Sigmoid colon (tissue), 7 donors: ENCODE results near the gene SH2D2A. TPM values are rescaled to one million over a fixed set of nuclear protein-coding genes. Genes with fewer than 3 reads are reported as not detected.

ENCODE experiments used
- DNase-seq: peaks from one replicate; pipeline ENCODE4 v3.0.0-alpha.2; 2019
- H3K27ac ChIP-seq, 4 donors: fragments of 200-600 bp; sonication (generic); one replicate each; pipeline ENCODE4 v1.5.1; 2016 to 2019; ENCODE audit warnings: mild to moderate bottlenecking in 1 of 4
- H3K27me3 ChIP-seq, 3 donors: fragments of 200-600 bp; sonication (generic); one replicate each; pipeline ENCODE4 v1.5.1; 2019; ENCODE audit warnings: mild to moderate bottlenecking in 1 of 3
- H3K36me3 ChIP-seq, 4 donors: fragments of 200-600 bp; sonication (generic); one replicate each; pipeline ENCODE4 v1.5.1; 2016 to 2019
- H3K4me1 ChIP-seq, 4 donors: fragments of 200-600 bp; sonication (generic); one replicate each; pipeline ENCODE4 v1.5.1; 2017 to 2019
- H3K4me3 ChIP-seq, 4 donors: fragments of 200-600 bp; sonication (generic); one replicate each; pipeline ENCODE4 v1.5.1; 2017 to 2019; ENCODE audit warnings: mild to moderate bottlenecking in 2 of 4, moderate library complexity in 1 of 4
- H3K9me3 ChIP-seq, 4 donors: fragments of 200-600 bp in 3 of 4; sonication (generic) in 3 of 4; one replicate each; pipeline versions ENCODE4 v1.5.1 to v1.6.1; 2013 to 2019
- CTCF ChIP-seq, 4 experiments: fragments of 450-650 bp in 3 of 4; fragments of 200-600 bp in 1 of 4; IDR thresholded peaks; one replicate each; pipeline ENCODE4 v1.5.1; 2016 to 2019; ENCODE audit warnings: antibody characterized with exemption in 4 of 4, mild to moderate bottlenecking in 3 of 4, moderate library complexity in 2 of 4
- EP300 ChIP-seq, 4 donors: sonication (generic); formaldehyde crosslinking; IDR thresholded peaks; one replicate each; pipeline ENCODE4 v1.6.1; 2017; ENCODE audit warnings: antibody characterized with exemption in 4 of 4
- POLR2A ChIP-seq, 2 donors: fragments of 450-650 bp; IDR thresholded peaks; one replicate each; pipeline ENCODE4 v1.6.1; 2016; ENCODE audit warnings: antibody characterized with exemption in 2 of 2, mild to moderate bottlenecking in 2 of 2, moderate library complexity in 2 of 2
- POLR2AphosphoS5 ChIP-seq, 4 donors: sonication (generic); formaldehyde crosslinking; IDR thresholded peaks; one replicate each; pipeline ENCODE4 v1.6.1; 2017; ENCODE audit warnings: antibody characterized with exemption in 4 of 4
- WGBS, 2 donors: extraction: QIAGEN DNeasy Blood & Tissue Kit; methylation state at CpG; one replicate each; pipeline ENCODE4 v1.1.7; 2013; 5-methylcytosine and 5-hydroxymethylcytosine counted together
- intact Hi-C: fragments of 100-400 bp; cut with DNase I; formaldehyde crosslinking; loops from one replicate; pipeline ENCODE4 v1.15.1; 2023
- polyA plus RNA-seq, 3 donors: library from polyadenylated mRNA; stranded (reverse); fragments of 200-250 nt; gene quantifications; one replicate each; pipeline ENCODE4 v1.2.3, GENCODE V29; 2013
- total RNA-seq, 4 donors: library from RNA; depleted of rRNA; stranded (reverse); fragments of >200 nt; gene quantifications; one replicate each; pipeline ENCODE4 v1.1.0, GENCODE V29; 2016
- donor health status: healthy with polysubstance abuse.
- donor health status: Bipolar disorder and iron deficiency.
- donor health status: healthy.

The SH2D2A gene
- total and polyA plus RNA-seq, 7 donors, result 0.69 to 8.2 (median 3.3) TPM

GRCh38 chr1:156828400-156829124 is 11.9 kb upstream of the SH2D2A start:
- TF ChIP-seq POLR2AphosphoS5 (IDR thresholded peaks at IDR 0.05) (no peak), POLR2A (IDR thresholded peaks at IDR 0.05) (no peak), EP300 (IDR thresholded peaks at IDR 0.05) (no peak), CTCF (IDR thresholded peaks at IDR 0.05) (no peak)
- no peak for DNase-seq

GRCh38 chr1:156826630-156827029 is 10.0 kb upstream of the SH2D2A start:
- TF ChIP-seq POLR2A (IDR thresholded peaks at IDR 0.05) (no peak), CTCF (IDR thresholded peaks at IDR 0.05) (no peak), EP300 (IDR thresholded peaks at IDR 0.05) (no peak), POLR2AphosphoS5 (IDR thresholded peaks at IDR 0.05) (no peak)
- 39 to 68% methylated on average over 1 of the region's 1 CpG for WGBS, 2 donors
- intact Hi-C loops, result no loop called here

More at GRCh38 chr1:156828400-156829124, 11.9 kb upstream of the SH2D2A start:
- Histone ChIP-seq H3K36me3 (no peaks in the 10 kb centered on the region), H3K27ac (no peak overlapping the region), H3K9me3 (no peaks in the 10 kb centered on the region), H3K27me3 (no peaks in the 10 kb centered on the region), H3K4me1 (no peaks in the 10 kb centered on the region), H3K4me3 (no peak overlapping the region)
- 72 to 75% methylated on average over 18 of the region's 18 CpGs for WGBS, 2 donors
- intact Hi-C loops, result no loop called here

GRCh38 chr1:156823210-156823790 is 6.7 kb upstream of the SH2D2A start:
- no peak overlapping the region for H3K4me3 ChIP-seq
- H3K4me1 ChIP-seq, result no peaks in the 10 kb centered on the region
- intact Hi-C loops, result no loop called here
- H3K36me3 ChIP-seq, result no peaks in the 10 kb centered on the region
- no peak overlapping the region for H3K27ac ChIP-seq
- no peak for DNase-seq
- no peak for TF ChIP-seq POLR2A (IDR thresholded peaks at IDR 0.05)
- TF ChIP-seq POLR2AphosphoS5 (IDR thresholded peaks at IDR 0.05), result no peak
- no peak for TF ChIP-seq EP300 (IDR thresholded peaks at IDR 0.05)
- no peak for TF ChIP-seq CTCF (IDR thresholded peaks at IDR 0.05)
- H3K9me3 ChIP-seq, result no peaks in the 10 kb centered on the region
- 88 to 91% methylated on average over 5 of the region's 5 CpGs for WGBS, 2 donors
- H3K27me3 ChIP-seq, result no peaks in the 10 kb centered on the region

More at GRCh38 chr1:156826630-156827029, 10.0 kb upstream of the SH2D2A start:
- no peak overlapping the region for H3K27ac ChIP-seq
- H3K27me3 ChIP-seq, result no peaks in the 10 kb centered on the region
- no peak overlapping the region for H3K4me3 ChIP-seq
- H3K36me3 ChIP-seq, result no peaks in the 10 kb centered on the region
- no peaks in the 10 kb centered on the region for H3K4me1 ChIP-seq
- no peaks in the 10 kb centered on the region for H3K9me3 ChIP-seq
- no peak for DNase-seq

DNA sequence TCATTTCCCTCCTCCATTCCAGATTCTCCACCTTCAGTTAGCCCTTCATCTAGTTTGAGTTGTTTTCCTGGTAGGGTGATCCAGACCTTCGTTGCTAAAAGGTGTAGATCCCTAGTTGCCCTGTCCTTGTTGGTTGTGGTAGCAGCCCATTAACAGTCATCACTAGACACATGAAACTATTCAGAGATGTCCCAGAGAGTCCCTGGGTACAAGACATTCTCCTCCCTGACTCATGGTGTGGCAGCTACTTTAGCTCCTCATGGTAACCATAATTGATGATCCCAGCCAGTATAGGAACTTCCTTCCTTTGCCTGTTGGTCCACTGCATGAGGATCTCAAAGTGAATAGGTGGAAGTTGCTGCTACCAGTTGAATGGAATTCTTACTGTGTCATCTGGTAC is 6.0 kb upstream of the SH2D2A start:
- no peak for TF ChIP-seq CTCF (IDR thresholded peaks at IDR 0.05)
- TF ChIP-seq EP300 (IDR thresholded peaks at IDR 0.05), result no peak
- no peak for TF ChIP-seq POLR2AphosphoS5 (IDR thresholded peaks at IDR 0.05)
- TF ChIP-seq POLR2A (IDR thresholded peaks at IDR 0.05), result no peak
- intact Hi-C loops, result no loop called here
- Histone ChIP-seq H3K9me3 (no peaks in the 10 kb centered on the region), H3K4me1 (no peaks in the 10 kb centered on the region), H3K4me3 (no peak overlapping the region), H3K27me3 (no peaks in the 10 kb centered on the region), H3K36me3 (no peaks in the 10 kb centered on the region), H3K27ac (no peak overlapping the region)
- WGBS, 2 donors, result 55 to 75% methylated on average over 1 of the region's 1 CpG
- no peak for DNase-seq
